HepG2 (cell line): ENCODE measurements around the gene ANKK1. TPM values are rescaled to one million over a fixed set of nuclear protein-coding genes. Genes with fewer than 3 reads are reported as not detected.

Source experiments
- ATAC-seq: fragments of 200-7000 bp; cut with Tn5 transposase; 3 replicates; pipeline ENCODE4 v1.9.1; 2020; ENCODE audit warnings: mild to moderate bottlenecking, moderate library complexity
- BruUV-seq: library from RNA; stranded (reverse); fragments of 400-500 nt; replicated peaks from 2 replicates; lab custom pipeline; 2021; lab: Mats Ljungman, UMichigan
- CTCF ChIA-PET: fragments of 300-600 bp; formaldehyde crosslinking; extraction: SDS; loops from one replicate; lab custom pipeline; 2021; ENCODE audit warnings: low total read pairs, inconsistent platforms, low intra/inter-chr PET ratio; lab: Yijun Ruan, JAX
- POLR2A ChIA-PET: fragments of 350-600 bp; sonication (Branson Sonifier 250); formaldehyde crosslinking; loops from one replicate; lab custom pipeline; 2020; ENCODE audit warnings: antibody characterized with exemption, inconsistent platforms; lab: Yijun Ruan, JAX
- DNase-seq: peaks from one replicate; pipeline ENCODE4 v3.0.0-alpha.2; 2015; ENCODE audit warnings: low spot score
- FAIRE-seq: peaks from 3 replicates; lab custom pipeline; 2011; peaks lifted over from hg19 to GRCh38; lab: Jason Lieb, UNC
- H2AFZ ChIP-seq: one replicate; pipeline ENCODE4 v1.6.1; 2011; ENCODE audit warnings: low read length, inconsistent platforms
- H3K27ac ChIP-seq: fragments of 300-600 bp; 3 replicates; pipeline ENCODE4 v1.8.0; 2011; ENCODE audit warnings: mixed run types, mild to moderate bottlenecking, mixed read lengths, low read length, inconsistent platforms; ENCODE audit not compliant: insufficient read depth; ENCODE audit errors: extremely low read length
- H3K27me3 ChIP-seq, 2 experiments: fragments of 200-600 bp in 1 of 2; 2 replicates in 1 of 2; 3 replicates in 1 of 2; pipeline versions ENCODE4 v1.6.0 to v1.8.0; 2011; ENCODE audit warnings: low read length in 2 of 2, mild to moderate bottlenecking in 2 of 2, moderate library complexity in 2 of 2, inconsistent platforms in 1 of 2; ENCODE audit not compliant: insufficient read depth in 2 of 2, control insufficient read depth in 1 of 2
- H3K36me3 ChIP-seq, 2 experiments: fragments of 200-600 bp in 1 of 2; replicated peaks in 1 of 2; 2 replicates in 1 of 2; 3 replicates in 1 of 2; pipeline versions ENCODE4 v1.5.1 to v1.8.0; 2011; ENCODE audit warnings: low read length in 2 of 2, inconsistent platforms in 1 of 2; ENCODE audit not compliant: insufficient read depth in 2 of 2, control insufficient read depth in 1 of 2
- H3K4me1 ChIP-seq: 2 replicates; pipeline ENCODE4 v1.5.1; 2012; ENCODE audit warnings: low read length, inconsistent platforms; ENCODE audit not compliant: insufficient read depth
- H3K4me2 ChIP-seq: 2 replicates; pipeline ENCODE4 v1.6.0; 2011; ENCODE audit warnings: low read depth, low read length, inconsistent platforms
- H3K4me3 ChIP-seq, 3 experiments: fragments of 200-600 bp in 1 of 3; sonication (generic), shearing (Covaris generic) in 1 of 3; replicated peaks in 1 of 3; 2 replicates each; pipeline ENCODE4 v1.5.1; 2011 to 2016; ENCODE audit warnings: low read length in 3 of 3, inconsistent platforms in 2 of 3, low read depth in 2 of 3, mild to moderate bottlenecking in 2 of 3, control low read depth in 1 of 3, mixed read lengths in 1 of 3; ENCODE audit not compliant: insufficient read depth in 1 of 3
- H3K79me2 ChIP-seq: one replicate; pipeline ENCODE4 v1.6.1; 2011; ENCODE audit warnings: low read length, inconsistent platforms; ENCODE audit not compliant: insufficient read depth
- H3K9ac ChIP-seq: 2 replicates; pipeline ENCODE4 v1.6.0; 2011; ENCODE audit warnings: mild to moderate bottlenecking, low read depth, low read length, inconsistent platforms; ENCODE audit not compliant: insufficient read depth
- H3K9me3 ChIP-seq: 2 replicates; pipeline ENCODE4 v1.5.1; 2012; ENCODE audit warnings: mild to moderate bottlenecking, low read length
- H4K20me1 ChIP-seq: 2 replicates; pipeline ENCODE4 v1.6.0; 2011; ENCODE audit warnings: inconsistent platforms, mild to moderate bottlenecking, low read length, moderate library complexity; ENCODE audit not compliant: insufficient read depth
- HDAC2 ChIP-seq: sonication (generic); formaldehyde crosslinking; IDR thresholded peaks from 2 replicates; pipeline ENCODE4 v1.4.0; 2020; ENCODE audit warnings: missing genetic modification reagents
- HOXA5 ChIP-seq: sonication (generic); formaldehyde crosslinking; IDR thresholded peaks from 2 replicates; pipeline ENCODE4 v1.4.0; 2020; ENCODE audit warnings: missing genetic modification reagents
- NKX3-1 ChIP-seq: sonication (generic); formaldehyde crosslinking; IDR thresholded peaks from 2 replicates; pipeline ENCODE4 v1.5.0; 2020; ENCODE audit warnings: missing genetic modification reagents
- NR2F2 ChIP-seq: IDR thresholded peaks from 2 replicates; pipeline ENCODE4 v1.6.1; 2012; ENCODE audit warnings: low read depth, inconsistent platforms, borderline replicate concordance
- PHF20 ChIP-seq: sonication (generic); formaldehyde crosslinking; IDR thresholded peaks from 2 replicates; pipeline ENCODE4 v1.5.0; 2020; ENCODE audit warnings: mild to moderate bottlenecking, missing genetic modification reagents
- ZNF256 ChIP-seq: sonication (generic); formaldehyde crosslinking; conservative IDR thresholded peaks from 2 replicates; pipeline ENCODE4 v1.4.0; 2020; ENCODE audit warnings: missing genetic modification reagents
- ZNF614 ChIP-seq: IDR thresholded peaks from 2 replicates; pipeline ENCODE4 v1.6.1; 2018; ENCODE audit warnings: missing biosample characterization, missing genetic modification reagents, inconsistent platforms, borderline replicate concordance
- whole genome bisulfite sequencing: methylation state at CpG from one replicate; pipeline ENCODE4 v1.1.6; 2017; ENCODE audit warnings: low lambda C conversion rate; 5-methylcytosine and 5-hydroxymethylcytosine counted together
- in situ Hi-C: cut with HindIII; loops from 2 replicates; pipeline ENCODE4 v1.10.0; 2017; ENCODE audit warnings: low pct_unique_long_range_greater_than_20kb; ENCODE audit not compliant: extremely low pct_ligation_motif_present
- intact Hi-C: fragments of 100-400 bp; cut with micrococcal nuclease; formaldehyde crosslinking; loops from one replicate; pipeline ENCODE4 v1.10.0; 2022; ENCODE audit not compliant: unreplicated experiment
- polyA plus RNA-seq, 8 experiments: library from polyadenylated mRNA; depleted of rRNA in 3 of 8; stranded (reverse) in 7 of 8; unstranded in 1 of 8; fragments of >200 nt; fragmentation: Illumina TruSeq in 4 of 8; extraction: Trizol in 4 of 8; gene quantifications; 2 replicates each; pipeline versions ENCODE4 v1.2.1 to v1.2.3, GENCODE V29; 2011 to 2016; ENCODE audit warnings: low read depth in 4 of 8, missing spikeins in 1 of 8, mixed read lengths in 1 of 8; ENCODE audit not compliant: insufficient read depth in 1 of 8
- total RNA-seq, 5 experiments: library from RNA; depleted of rRNA; stranded (reverse); fragments of >200 nt; fragmentation: Illumina TruSeq; extraction: Trizol; gene quantifications; 2 replicates each; pipeline ENCODE4 v1.2.3, GENCODE V29; 2016; ENCODE audit warnings: low read depth in 1 of 5
- TF ChIP-seq, protein P1 (sequence below): sonication (generic); formaldehyde crosslinking; IDR thresholded peaks from 2 replicates; pipeline ENCODE4 v1.4.0; 2020; ENCODE audit warnings: low read depth, mild to moderate bottlenecking, missing genetic modification reagents
- TF ChIP-seq, protein P2 (sequence below), 2 experiments: sonication (generic) in 1 of 2; formaldehyde crosslinking in 1 of 2; IDR thresholded peaks; 2 replicates each; pipeline versions ENCODE4 v1.4.0 to v1.6.1; 2018 to 2020; ENCODE audit warnings: missing genetic modification reagents in 2 of 2, borderline replicate concordance in 1 of 2, low read depth in 1 of 2, mild to moderate bottlenecking in 1 of 2, missing biosample characterization in 1 of 2

The ANKK1 gene
- total and polyA plus RNA-seq, 2 of the 13 experiments (the other 11 are each of a cell fraction or from before 2014, with no cell fraction given): 0.04 to 0.22 TPM

DNA sequence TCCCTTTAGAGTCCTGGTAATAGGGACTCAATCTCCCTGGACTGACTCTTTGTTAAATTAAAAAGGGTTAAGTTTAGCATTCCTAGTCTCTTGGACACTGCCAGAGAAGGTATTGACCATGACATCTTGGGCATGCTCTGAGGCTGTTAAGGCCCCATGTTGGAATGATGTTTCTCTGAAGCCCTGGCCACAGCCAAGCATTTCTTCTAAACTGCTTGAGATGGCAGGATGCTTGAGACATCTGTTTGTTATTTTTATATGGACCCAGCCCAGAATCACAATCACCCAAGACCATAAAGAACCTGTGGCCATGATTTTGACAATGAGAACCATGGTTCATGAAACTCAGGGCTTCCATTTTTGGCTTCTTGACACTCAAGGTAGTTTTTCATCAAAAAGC lies 5.5 kb upstream of the ANKK1 start (continued):
- TF ChIP-seq HDAC2 (CRISPR knock-in tag) (no peak), PHF20 (no peak)

DNA sequence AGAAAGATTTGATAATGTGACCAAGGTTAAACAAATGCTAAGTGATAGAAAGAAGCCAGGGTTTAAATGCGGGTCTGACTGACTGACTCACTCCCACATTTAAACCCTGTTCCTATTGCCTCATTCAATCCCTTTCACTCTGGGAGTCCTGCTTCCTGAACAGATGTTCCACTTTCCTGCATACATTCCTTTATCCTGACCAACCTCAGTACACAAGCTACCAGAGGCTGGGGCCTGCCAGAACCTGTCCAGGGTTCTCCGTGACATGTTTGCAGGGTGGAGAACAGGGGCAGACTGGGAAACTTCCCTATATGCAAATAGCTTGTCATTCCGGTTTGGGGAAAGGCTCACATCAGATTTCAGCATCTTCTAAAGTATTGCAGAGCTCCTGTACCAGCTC lies 3.0 kb upstream of the ANKK1 start:
- ChIA-PET POLR2A (no interaction called here), CTCF (no interaction called here)
- DNase-seq (peak; percentile 29), FAIRE-seq (no peak), ATAC-seq (peak; percentile 41; the same call in 1 of the 3 replicates)
- no peak overlapping the region for H3K9ac ChIP-seq
- H3K4me1 ChIP-seq: no peaks in the 10 kb centered on the region
- no TSS peak for BruUV-seq
- no peaks in the 10 kb centered on the region for H4K20me1 ChIP-seq
- no peaks in the 10 kb centered on the region for H3K79me2 ChIP-seq
- 5% methylated on average over 3 of the region's 3 CpGs for WGBS
- no peak for TF ChIP-seq NKX3-1 (CRISPR knock-in tag)
- TF ChIP-seq, protein P1, sequence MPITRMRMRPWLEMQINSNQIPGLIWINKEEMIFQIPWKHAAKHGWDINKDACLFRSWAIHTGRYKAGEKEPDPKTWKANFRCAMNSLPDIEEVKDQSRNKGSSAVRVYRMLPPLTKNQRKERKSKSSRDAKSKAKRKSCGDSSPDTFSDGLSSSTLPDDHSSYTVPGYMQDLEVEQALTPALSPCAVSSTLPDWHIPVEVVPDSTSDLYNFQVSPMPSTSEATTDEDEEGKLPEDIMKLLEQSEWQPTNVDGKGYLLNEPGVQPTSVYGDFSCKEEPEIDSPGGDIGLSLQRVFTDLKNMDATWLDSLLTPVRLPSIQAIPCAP (CRISPR knock-in tag): no peak
- no peak overlapping the region for H3K4me3 ChIP-seq
- no peaks in the 10 kb centered on the region for H3K27me3 ChIP-seq
- no peak overlapping the region for H2AFZ ChIP-seq
- no peaks in the 10 kb centered on the region for H3K9me3 ChIP-seq
- H3K4me2 ChIP-seq: no peak overlapping the region
- no peaks in the 10 kb centered on the region for H3K36me3 ChIP-seq
- in situ Hi-C loops (no loop called here), intact Hi-C loops (no loop called here)
- H3K27ac ChIP-seq: no peak overlapping the region

GRCh38 chr11:113385749-113386148 lies 1.8 kb upstream of the ANKK1 start:
- no peak for DNase-seq
- H4K20me1 ChIP-seq: no peaks in the 10 kb centered on the region
- BruUV-seq: no TSS peak
- intact Hi-C loops (no loop called here), in situ Hi-C loops (no loop called here)
- 69% methylated on average over 3 of the region's 3 CpGs for WGBS
- H3K27me3 ChIP-seq: no peaks in the 10 kb centered on the region
- no peak for ATAC-seq
- H2AFZ ChIP-seq: no peak overlapping the region
- H3K27ac ChIP-seq: no peak overlapping the region
- no peak overlapping the region for H3K4me2 ChIP-seq
- H3K79me2 ChIP-seq: no peaks in the 10 kb centered on the region
- TF ChIP-seq ZNF256 (CRISPR knock-in tag) (no peak), NR2F2 (no peak), ZNF614 (CRISPR knock-in tag) (no peak), HOXA5 (CRISPR knock-in tag) (no peak)
- TF ChIP-seq, protein P2, sequence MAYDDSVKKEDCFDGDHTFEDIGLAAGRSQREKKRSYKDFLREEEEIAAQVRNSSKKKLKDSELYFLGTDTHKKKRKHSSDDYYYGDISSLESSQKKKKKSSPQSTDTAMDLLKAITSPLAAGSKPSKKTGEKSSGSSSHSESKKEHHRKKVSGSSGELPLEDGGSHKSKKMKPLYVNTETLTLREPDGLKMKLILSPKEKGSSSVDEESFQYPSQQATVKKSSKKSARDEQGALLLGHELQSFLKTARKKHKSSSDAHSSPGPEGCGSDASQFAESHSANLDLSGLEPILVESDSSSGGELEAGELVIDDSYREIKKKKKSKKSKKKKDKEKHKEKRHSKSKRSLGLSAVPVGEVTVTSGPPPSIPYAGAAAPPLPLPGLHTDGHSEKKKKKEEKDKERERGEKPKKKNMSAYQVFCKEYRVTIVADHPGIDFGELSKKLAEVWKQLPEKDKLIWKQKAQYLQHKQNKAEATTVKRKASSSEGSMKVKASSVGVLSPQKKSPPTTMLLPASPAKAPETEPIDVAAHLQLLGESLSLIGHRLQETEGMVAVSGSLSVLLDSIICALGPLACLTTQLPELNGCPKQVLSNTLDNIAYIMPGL (CRISPR knock-in tag; IDR thresholded peaks at IDR 0.05; ENCODE audit: borderline replicate concordance in 1 of 2, low read depth in 1 of 2): no peak
- H3K4me3 ChIP-seq: no peak overlapping the region
- H3K9me3 ChIP-seq: no peaks in the 10 kb centered on the region
- ChIA-PET CTCF (no interaction called here), POLR2A (no interaction called here)
- FAIRE-seq: no peak
- H3K9ac ChIP-seq: no peak overlapping the region
- no peaks in the 10 kb centered on the region for H3K36me3 ChIP-seq
- H3K4me1 ChIP-seq: no peaks in the 10 kb centered on the region
